HEK293T (cell line): ENCODE measurements around the gene LRFN4.

Source experiments
- ARNT ChIP-seq: fragments of 450-650 bp; IDR thresholded peaks from 2 replicates; pipeline ENCODE4 v1.6.1; 2017; ENCODE audit warnings: mild to moderate bottlenecking
- BHLHE40 ChIP-seq: fragments of 450-650 bp; IDR thresholded peaks from 2 replicates; pipeline ENCODE4 v1.6.1; 2016; ENCODE audit warnings: mild to moderate bottlenecking, moderate library complexity, borderline replicate concordance
- ELF4 ChIP-seq: fragments of 450-650 bp; IDR thresholded peaks from 2 replicates; pipeline ENCODE4 v1.6.1; 2017; ENCODE audit warnings: antibody characterized with exemption
- FOXA1 ChIP-seq: fragments of 450-650 bp; IDR thresholded peaks from 2 replicates; pipeline ENCODE4 v1.6.1; 2016; ENCODE audit warnings: mild to moderate bottlenecking
- FOXK2 ChIP-seq: fragments of 450-650 bp; IDR thresholded peaks from 2 replicates; pipeline ENCODE4 v1.6.1; 2016; ENCODE audit warnings: mild to moderate bottlenecking
- FOXM1 ChIP-seq: fragments of 450-650 bp; IDR thresholded peaks from 2 replicates; pipeline ENCODE4 v1.6.1; 2017; ENCODE audit warnings: mild to moderate bottlenecking, borderline replicate concordance
- L3MBTL2 ChIP-seq: fragments of 450-650 bp; conservative IDR thresholded peaks from 2 replicates; pipeline ENCODE4 v1.6.1; 2016; ENCODE audit warnings: mild to moderate bottlenecking
- NFRKB ChIP-seq: fragments of 450-650 bp; IDR thresholded peaks from 2 replicates; pipeline ENCODE4 v1.6.1; 2016; ENCODE audit warnings: mild to moderate bottlenecking, moderate library complexity
- SP1 ChIP-seq: fragments of 450-650 bp; IDR thresholded peaks from 2 replicates; pipeline ENCODE4 v1.6.1; 2017
- TARDBP ChIP-seq: fragments of 450-650 bp; IDR thresholded peaks from 2 replicates; pipeline ENCODE4 v1.6.1; 2016

- no peak for TF ChIP-seq TARDBP
- no peak for TF ChIP-seq SP1
- no peak for TF ChIP-seq FOXK2
- TF ChIP-seq FOXA1 = no peak
- TF ChIP-seq ARNT = no peak
- no peak for TF ChIP-seq ELF4
- TF ChIP-seq FOXM1 = no peak
- no peak for TF ChIP-seq NFRKB
- TF ChIP-seq L3MBTL2 = no peak
- TF ChIP-seq BHLHE40 = no peak
Observed at GRCh38 chr11:66848671-66849500, 8.0 kb upstream of the LRFN4 start.
